Activated CD8-positive, alpha-beta memory T cell treated with anti-CD3 and anti-CD28 coated beads for 48 hours (primary cell): ENCODE measurements around the gene NDUFV1.
"Not testable (repeated sequence)": the region's sequence is repeated elsewhere in the genome, so short reads cannot be mapped to it uniquely, and the experiment has no call there.

Experiments
- DNase-seq, 3 experiments: peaks; one replicate each; pipeline ENCODE4 v3.0.0-alpha.2; 2020; ENCODE audit warnings: low read depth in 2 of 3, low spot score in 2 of 3

The NDUFV1 gene

DNA sequence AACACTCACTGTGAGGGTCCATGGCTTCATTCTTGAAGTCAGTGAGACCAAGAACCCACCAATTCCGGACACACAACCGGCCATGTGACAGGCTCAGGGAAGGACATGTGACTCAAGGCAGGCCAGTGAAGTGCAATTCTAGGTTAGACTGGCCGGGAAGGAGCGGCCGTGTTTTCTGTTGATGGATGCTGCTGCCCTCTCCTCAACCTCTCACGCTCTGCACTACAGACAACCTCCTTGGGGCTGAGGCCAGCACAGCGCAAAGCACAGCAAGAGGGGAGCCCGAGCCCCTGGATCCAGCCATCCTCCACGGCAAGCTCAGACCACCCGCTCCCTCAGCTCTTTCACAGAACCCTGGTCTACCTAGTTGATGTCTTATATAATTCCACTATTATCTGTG lies 20.2 kb downstream of the NDUFV1 start:
- DNase-seq: no peak

DNA sequence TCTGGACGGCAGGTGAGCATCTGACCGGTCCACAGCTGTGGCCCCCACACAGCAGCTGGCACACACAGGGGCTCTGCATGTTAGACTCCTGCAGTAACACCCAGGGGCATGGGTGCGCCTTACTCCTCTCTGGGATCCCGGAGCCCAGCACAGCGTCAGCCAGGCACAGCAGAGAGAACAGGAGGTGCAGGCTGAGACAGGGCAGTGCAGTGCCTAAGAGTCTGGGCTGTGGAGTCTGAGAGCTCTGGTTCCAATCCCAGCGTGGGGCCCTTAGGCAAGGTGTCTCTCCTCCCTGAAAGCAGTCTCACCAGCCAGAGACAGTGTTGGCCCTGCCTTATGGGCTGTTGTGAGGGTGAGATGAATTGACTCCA lies 20.7 kb downstream of the NDUFV1 start:
- no peak for DNase-seq

DNA sequence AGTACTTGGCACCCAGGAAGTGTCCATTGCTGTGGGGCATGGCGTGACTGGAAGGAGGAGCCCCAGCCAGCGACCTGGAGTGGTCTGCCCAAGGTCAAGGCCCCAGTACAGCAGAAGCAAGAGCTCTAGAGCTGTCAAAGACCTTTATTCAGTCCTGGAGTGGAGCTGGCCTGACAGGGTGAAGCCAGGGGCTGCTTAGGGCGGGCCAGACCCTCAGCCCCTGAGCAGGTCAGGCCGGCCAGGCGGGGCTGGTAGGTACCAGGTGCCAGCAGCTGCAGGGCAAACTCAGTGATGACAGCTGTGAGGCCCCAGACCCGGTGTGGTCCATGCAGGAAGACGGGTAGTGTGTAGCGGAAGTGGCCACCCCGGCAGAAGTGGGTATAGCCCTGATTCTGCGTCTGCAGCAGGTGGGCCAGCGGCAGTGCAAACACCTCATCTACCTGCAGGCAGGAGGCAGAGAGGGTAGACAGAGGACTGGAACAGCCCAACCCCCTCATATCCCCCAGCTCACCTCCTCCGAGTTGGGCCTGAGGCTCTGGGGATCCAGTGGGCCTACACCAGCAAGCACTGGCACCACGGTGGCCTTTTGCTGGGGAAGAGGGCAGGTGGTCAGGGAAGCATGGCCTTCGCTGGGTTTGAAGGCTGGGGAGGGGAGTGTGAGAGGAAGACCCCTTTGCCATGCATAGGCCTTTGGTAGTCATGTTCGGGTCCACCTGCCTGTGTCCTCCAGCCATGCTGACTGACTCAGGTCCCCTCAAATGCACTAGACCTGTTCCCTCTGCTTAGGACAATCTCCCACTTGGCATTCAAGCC lies 21.3 kb downstream of the NDUFV1 start:
- no peak for DNase-seq

GRCh38 chr11:67628710-67629385 lies 22.1 kb downstream of the NDUFV1 start:
- no peak for DNase-seq

- DNase-seq: peak; percentile 69 to 74 (median 73)
Measured at GRCh38 chr11:67629386-67630227, 22.9 kb downstream of the NDUFV1 start, which contains the start of gene NUDT8. NUDT8 (minus strand) TSS chr11:67629937; CDS start chr11:67629911, 26 bp downstream.

GRCh38 chr11:67630228-67630942 lies 23.6 kb downstream of the NDUFV1 start:
- peak; percentile 93 to 95 (median 95) for DNase-seq

- no peak for DNase-seq
Measured at GRCh38 chr11:67630943-67631331, 24.2 kb downstream of the NDUFV1 start.

DNA sequence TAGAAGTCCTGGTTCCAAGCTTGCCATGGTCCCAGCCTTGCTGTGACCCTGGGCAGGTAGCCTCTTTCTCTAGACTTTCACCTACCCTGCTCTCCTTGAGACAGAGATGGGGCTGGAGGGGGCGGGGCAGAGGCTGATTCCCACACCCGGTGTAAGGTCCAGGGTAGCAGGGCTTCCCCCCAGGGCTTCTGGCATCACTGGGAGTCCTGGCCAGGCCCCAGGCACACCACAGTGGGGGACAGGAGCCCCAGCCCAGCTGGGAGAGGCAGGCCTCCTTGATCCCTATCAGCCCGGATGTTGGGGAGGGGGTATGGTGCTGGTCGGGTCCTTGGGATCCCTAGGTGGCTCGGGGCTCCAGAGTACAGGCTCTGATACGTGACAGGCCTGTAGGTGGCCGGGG lies 24.7 kb downstream of the NDUFV1 start:
- no peak for DNase-seq

- no peak for DNase-seq
Measured at GRCh38 chr11:67631853-67632174, 25.1 kb downstream of the NDUFV1 start.

GRCh38 chr11:67632175-67632981 lies 25.6 kb downstream of the NDUFV1 start:
- no peak for DNase-seq

DNA sequence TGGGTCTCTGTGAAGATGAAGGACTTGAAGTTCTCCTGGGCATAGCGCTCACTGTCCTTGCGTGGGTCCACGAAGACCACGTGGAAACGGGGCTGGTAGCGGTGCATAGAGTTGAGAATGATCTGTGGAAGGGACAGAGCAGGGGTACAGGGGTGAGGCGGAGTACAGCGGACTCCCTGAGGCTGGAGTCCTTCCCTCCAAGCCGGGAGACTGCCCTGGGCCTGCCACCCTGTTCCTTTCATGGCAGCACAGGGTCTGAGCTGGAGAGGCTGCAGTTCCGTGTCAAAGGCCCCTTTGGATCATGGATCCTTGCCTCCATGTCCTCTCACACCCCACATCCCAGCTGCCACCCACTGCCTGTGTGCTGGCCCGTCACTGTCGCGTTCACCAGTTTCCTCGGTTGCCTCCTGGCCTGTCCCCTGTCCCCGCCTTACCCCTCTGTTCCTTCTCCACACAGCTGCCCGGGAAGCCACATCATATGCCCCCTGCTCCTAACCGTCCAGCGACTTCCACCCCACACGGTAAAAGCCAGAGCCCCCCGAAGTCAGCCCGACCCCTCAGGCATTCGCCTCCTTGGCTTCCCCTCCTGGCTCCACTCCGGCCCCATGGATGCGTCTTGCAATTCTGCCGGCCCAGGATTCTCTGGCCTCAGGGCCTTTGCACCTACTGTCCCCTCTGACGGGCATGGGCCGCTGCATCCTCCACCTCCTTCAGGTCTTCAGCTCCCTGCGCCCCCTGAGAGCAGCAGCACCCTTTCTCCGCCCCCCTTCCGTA lies 26.4 kb downstream of the NDUFV1 start:
- DNase-seq: no peak

- DNase-seq: no peak
Measured at GRCh38 chr11:67633758-67634365, 27.1 kb downstream of the NDUFV1 start.

GRCh38 chr11:67634366-67635230 lies 27.9 kb downstream of the NDUFV1 start:
- DNase-seq: no peak

GRCh38 chr11:67635231-67635521 lies 28.4 kb downstream of the NDUFV1 start:
- DNase-seq: no peak

- DNase-seq: no peak
Measured at GRCh38 chr11:67636962-67637361, 30.2 kb downstream of the NDUFV1 start.

DNA sequence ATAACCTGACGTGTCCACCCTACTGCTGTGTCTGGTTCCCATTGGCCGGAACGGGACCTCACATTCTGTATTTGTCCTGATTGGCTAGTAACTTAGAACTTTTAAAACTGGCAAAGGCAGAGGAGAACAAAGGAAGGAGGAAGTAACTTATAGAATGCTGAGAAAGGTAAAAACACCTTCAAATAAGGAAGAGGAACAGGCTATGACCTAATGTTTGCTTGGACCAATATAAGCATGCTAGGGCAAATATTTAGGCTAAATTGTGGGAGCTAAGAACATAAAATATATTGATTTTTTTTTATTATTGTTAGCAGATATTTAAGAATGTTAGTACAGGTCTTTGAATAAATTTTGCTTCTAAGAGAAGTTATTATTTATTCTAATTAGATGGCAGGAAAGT lies 30.7 kb downstream of the NDUFV1 start:
- DNase-seq: not testable (repeated sequence)

DNA sequence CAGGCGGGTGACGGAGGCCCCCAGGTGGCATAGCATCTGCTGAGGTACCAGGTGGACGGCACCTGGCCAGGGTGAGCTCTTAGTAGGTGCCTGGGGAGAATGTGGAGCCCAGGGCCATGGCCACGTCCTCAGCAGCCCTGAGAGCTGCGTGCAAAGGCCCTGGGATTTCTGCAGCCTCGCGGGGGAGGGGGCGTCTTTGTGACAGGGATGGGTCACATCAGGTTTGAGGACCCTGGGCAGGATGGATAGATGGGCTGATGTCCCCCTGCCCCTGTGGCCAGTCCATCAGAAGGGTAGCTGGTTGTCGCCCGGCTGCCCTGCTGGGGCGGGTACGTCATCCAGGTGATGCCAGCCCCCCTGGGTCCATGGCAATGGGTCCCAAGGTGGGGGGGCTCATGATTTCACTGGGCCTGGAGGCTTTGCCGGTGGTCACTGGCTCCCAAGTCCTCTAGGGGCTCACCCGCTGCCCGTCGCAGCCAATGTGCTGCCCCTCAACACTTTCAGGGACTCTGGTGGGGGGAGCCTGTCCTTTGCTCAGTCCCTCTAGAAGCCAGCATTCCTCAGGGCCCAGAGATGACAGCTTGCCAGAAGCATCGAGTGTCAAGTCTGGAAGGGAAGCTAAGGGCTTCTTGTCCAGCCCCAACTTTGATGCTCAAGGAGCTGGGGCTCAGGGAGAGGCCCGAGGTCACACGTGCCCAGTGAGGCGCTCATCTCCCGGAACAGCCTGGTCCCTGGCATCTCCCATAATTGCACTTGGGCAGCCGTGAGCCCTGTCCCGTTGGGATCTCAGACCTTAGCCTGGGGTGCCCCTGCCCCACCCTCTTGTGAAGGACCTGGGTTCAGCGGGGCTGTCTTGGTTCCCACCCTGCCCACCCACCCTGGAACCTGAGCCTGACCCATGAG lies 32.0 kb downstream of the NDUFV1 start:
- DNase-seq: no peak
